Head of caudate nucleus (tissue), 42 donors: ENCODE results near the gene MPP7.
A peak's percentile ranks its signal among the peaks of the same experiment; 100 is the strongest.

Experiments used
- DNase-seq, 42 donors: peaks; one replicate each; pipeline versions ENCODE4 v3.0.0 to v3.0.0-alpha.2; 2020 to 2021; ENCODE audit warnings: mixed read lengths in 7 of 42
- intact Hi-C: fragments of 100-400 bp; cut with DNase I; formaldehyde crosslinking; loops from one replicate; pipeline ENCODE4 v1.15.0; 2022

MPP7 gene

GRCh38 chr10:28312572-28312971 lies 9.7 kb upstream of the MPP7 start:
- DNase-seq, result no peak
- intact Hi-C loops, result no loop called here

DNA sequence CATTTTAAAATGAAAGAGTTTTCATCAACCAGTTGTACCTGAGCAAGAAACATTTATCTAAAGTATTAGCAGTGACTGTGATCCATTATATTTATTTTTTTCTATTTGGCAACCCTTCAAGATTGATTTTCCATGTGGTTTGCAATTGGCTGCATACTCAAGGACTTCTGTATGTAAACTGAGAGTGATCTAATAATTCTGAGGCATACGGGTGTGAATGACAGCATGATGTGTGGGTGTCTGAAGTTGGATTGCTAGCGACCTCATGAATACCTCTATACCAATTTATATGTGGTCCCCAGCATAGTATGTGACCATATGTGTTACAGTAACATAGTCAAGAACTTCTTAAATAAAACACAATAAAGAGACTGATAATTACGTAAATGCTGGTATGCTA lies 8.2 kb upstream of the MPP7 start:
- intact Hi-C loops, result no loop called here
- DNase-seq, result no peak

DNA sequence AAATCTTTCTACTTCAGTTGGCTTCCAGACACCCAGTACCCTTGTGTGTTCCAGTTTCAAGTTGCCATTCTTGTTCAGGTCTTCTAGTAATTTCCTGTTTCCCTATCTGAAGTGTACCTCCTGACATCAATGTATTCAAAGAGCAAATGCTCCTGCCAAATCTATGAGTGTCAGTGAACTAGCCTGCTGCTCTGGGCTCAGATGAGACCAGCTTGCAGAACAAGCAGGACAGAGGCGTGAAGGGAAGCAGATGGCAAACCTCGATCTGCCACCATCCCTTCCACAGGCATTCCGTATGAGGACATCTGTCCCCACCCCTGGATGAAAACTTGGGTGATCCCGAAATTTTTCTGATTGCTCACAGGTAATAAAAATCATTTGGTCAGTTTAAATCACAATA lies 4.4 kb upstream of the MPP7 start:
- intact Hi-C loops, result loop anchor here (10.0 kb wide), 1 partner anchor 228 kb away; the partner anchor contains the start of gene WAC
- DNase-seq, result no peak

DNA sequence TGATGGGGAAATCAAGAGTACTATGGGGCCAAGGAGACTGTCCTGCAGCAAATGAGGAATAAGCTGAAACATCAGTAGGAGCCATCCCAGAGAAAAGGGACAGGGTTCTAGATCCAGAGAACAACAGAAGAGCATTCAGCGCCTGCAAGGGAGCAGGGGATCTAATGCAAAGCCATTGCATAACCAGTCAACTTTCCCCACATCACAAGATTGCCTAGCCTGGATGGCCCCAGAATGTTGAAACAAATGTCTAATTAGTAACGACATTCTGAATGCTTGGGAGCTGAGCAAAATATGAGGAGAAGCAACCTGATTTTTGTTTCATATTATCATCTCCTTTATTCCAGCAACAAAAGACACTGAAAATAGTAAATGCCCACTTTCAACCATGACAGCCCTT lies 2.7 kb upstream of the MPP7 start:
- intact Hi-C loops, result loop anchor here (10.0 kb wide), 1 partner anchor 229 kb away; the partner anchor contains the start of gene WAC
- DNase-seq, result no peak

GRCh38 chr10:28304032-28304571 lies 1.2 kb upstream of the MPP7 start:
- DNase-seq, result no peak
- intact Hi-C loops, result loop anchor here (10.0 kb wide), 1 partner anchor 231 kb away; the partner anchor contains the start of gene WAC

GRCh38 chr10:28302012-28302637 lies 739 bp downstream of the MPP7 start:
- peak; percentile 14 to 85 (median 52) for DNase-seq
- intact Hi-C loops, result loop anchor here (10.0 kb wide), 1 partner anchor 233 kb away; the partner anchor contains the start of gene WAC

DNA sequence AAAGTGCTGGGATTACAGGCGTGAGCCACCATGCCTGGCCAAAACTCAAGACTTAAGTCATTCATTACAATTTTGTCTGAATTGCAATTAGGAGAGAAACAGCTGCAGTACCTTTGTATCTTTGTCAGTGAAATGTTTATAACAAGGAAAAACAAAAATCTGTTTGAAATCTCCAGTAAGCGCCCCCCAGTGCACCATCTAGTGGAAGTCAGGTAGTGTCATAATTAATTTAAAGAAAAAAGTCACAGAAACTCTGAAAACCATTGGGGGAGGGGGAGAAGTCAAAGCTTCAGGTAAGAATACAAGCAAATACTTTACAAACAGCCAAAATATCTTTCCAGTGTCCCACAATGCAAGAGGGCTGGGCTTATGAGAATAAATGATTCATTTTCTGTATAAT lies 2.8 kb downstream of the MPP7 start:
- DNase-seq, result no peak
- intact Hi-C loops, result loop anchor here (10.0 kb wide), 1 partner anchor 235 kb away; the partner anchor contains the start of gene WAC

GRCh38 chr10:28298951-28299350 lies 3.9 kb downstream of the MPP7 start:
- no peak for DNase-seq
- intact Hi-C loops, result no loop called here

DNA sequence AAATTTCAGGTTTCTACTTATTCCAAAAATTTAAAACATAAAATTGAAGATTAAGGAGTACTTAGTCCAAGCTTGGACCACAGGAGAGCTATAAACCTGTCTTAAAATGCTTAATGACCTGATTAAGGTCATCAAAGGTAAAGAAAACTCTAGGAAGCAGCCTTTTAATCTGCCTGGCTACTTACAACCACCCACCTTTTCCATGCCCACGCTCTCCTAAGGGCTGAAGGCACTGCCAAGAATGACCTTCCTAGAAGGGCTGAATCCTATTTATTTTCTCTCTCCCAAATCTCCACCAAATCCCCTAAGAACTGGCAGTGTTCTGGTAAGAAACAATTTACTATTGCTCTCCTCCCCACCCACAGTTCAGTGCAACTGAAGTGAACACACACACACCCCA lies 6.8 kb downstream of the MPP7 start:
- no peak for DNase-seq
- intact Hi-C loops, result no loop called here

DNA sequence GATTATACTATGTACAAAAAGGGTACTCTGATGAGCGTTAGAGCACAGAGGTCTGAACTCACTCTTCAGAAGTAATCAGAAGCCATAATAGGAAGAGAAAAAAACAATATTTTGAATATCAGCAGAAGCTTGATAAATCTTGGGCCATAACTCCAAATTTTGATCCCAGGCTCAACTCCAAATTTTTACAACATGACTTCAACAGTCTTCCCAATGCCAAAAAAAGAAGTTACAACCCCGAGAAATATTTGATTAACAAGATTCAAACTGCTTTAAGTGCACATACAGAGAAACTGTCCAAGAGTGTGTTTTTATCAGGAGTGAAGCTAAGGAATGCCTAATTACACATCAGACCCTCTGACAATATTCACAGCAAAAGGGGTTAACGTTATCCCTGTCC lies 7.5 kb downstream of the MPP7 start:
- intact Hi-C loops, result no loop called here
- DNase-seq, result no peak

DNA sequence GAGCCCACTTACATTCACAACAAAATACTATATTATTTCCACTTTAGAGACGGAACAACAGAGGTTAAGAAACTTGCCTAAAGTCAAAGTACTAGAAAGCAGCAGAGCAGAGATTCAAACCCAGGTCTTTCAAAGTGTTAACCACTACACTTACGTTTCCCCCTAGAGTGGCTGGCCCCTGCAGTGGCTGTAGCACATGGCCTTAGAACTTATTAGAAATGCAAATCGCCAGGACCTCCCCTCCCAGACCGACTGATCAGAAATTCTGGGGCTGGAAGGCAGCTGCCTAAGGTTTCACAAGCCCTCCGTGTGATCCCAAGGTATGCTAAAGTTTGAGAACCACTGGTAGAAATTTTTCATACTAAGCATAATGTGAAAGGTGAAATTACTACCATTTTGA lies 8.1 kb downstream of the MPP7 start:
- intact Hi-C loops, result no loop called here
- DNase-seq, result no peak

GRCh38 chr10:28294169-28294532 lies 8.7 kb downstream of the MPP7 start:
- intact Hi-C loops, result no loop called here
- no peak for DNase-seq

DNA sequence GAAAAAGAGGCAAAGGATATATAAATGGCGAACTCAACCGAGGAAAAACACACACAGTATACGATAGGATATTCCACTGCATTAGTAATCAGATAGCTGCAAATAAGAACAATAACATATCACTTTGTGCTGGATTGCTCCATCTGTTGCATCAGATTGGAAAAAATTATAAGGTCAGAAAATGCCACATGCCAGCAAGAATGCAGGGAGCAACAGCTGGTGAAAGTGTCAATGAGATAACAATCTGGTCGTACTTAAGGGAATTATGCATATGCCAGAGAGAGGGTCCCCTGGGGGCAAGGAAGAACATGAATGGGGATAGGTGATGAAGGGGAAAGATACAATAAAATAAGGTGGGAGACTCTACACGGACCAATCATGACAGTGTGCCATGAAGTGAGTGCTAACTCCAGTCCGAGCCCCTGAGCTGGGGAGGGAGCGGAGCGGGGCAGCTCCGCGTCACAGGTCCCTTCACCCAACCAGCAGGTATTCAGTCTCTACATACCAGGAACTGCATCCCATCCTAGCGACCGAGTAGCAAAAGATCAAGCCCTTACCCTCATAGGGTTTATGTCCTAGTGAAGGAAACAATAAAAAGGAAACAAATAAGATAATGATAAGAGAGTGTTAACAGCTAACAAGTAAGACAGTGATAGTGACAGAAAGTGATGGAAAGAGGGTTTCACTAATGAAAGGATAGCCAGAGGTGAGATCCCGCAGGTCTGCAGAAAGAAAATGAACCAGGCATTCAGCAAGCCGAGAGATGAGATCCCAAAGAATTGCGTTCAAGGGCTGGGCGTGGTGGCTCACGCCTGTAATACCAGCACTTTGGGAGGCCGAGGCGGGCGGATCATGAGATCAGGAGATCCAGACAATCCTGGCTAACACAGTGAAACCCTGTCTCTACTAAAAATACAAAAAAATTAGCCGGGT lies 9.4 kb downstream of the MPP7 start:
- DNase-seq, result no peak

GRCh38 chr10:28291881-28292297 lies 11.0 kb downstream of the MPP7 start:
- DNase-seq, result no peak
- intact Hi-C loops, result no loop called here

More for the DNA sequence above, 9.4 kb downstream of the MPP7 start:
- intact Hi-C loops, result no loop called here

DNA sequence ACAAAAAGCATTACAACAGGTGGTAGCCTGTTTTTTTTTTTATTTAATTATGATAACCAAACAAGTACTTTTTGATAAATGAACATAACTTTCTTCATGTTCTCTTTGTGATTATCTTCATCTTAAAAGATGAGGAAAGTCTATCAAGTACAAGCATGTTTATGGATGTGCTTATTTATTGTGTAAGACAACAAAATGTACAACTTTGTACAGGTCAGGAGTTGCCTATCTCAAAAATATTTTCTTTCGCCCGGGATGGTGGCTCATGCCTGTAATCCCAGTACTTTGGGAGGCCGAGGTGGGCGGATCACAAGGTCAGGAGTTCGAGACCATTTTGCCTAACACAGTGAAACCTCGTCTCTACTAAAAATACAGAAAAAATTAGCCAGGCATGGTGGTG lies 17.0 kb downstream of the MPP7 start:
- DNase-seq, result no peak
- intact Hi-C loops, result no loop called here

GRCh38 chr10:28284126-28284525 lies 18.7 kb downstream of the MPP7 start:
- DNase-seq, result no peak
- intact Hi-C loops, result no loop called here

- intact Hi-C loops, result no loop called here
- DNase-seq, result no peak
Observed at GRCh38 chr10:28283251-28283650, 19.6 kb downstream of the MPP7 start.

DNA sequence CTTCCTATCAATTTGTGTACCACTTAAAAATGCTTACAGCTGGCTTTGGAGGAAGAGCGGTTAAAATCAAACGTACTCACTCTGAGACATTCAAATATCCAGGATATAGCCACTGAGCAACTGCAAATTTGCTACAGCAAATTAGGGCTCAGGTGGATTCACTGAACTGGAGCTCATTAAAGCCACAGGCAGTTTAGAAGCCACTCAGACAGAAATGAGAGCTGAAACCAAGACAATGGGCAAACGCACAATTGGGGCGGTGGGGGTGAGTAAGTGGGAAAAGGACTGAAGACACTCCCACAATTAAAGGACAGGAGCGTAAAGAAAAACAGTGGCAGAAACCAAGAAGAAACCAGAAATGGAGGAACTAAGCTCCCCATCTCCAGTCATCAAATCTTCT lies 20.5 kb downstream of the MPP7 start:
- intact Hi-C loops, result no loop called here
- DNase-seq, result no peak

DNA sequence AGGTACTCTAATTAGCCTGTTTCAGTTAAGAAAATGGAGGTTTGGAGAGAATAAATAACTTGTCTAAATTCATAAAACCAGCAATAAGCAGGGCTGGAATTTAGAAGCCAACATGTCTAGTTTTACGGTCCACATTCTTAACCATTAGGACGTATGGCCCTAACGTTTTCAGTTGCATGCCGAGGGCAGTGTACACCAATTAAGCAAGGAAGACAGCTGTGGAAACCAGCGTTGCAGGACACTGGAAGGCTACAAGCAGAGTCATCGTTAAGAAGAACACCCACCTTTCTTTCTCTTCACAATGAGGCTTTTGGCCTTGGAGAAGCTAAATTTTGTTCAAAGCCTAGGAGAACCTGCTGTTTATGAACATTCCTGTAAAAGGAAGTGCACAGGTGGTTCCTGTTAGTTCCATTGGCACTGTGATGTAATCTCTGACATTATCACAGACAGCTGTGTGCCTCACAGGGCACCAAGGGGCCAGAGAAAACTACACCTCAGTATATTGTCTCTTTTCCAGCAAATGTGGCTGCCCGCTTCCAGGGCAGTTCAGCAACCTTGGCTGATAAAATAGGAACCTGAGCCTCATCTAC lies 21.0 kb downstream of the MPP7 start:
- no peak for DNase-seq
- intact Hi-C loops, result no loop called here

DNA sequence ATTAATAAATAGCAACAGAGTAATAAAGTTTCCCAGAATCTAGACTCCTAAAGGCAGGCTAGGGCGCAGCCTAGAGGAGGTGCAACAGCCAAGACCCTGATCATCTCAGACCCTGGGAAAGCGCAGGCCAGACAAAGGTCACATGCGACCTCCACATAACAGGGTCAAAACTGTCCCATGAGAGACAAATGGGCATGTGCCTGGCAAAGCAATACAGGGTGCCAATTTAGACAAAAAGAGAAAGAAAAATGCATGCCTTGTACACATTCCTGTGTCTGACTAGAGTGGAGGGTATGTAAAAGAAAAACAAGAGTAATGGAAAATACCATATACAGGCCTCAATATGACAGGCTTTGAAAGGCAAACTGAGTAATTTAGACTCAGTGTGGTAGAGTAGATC lies 22.2 kb downstream of the MPP7 start:
- DNase-seq, result no peak
- intact Hi-C loops, result no loop called here
